Measurements from ENCODE around the gene TMPRSS12.
"Not testable (repeated sequence)": the region's sequence is repeated elsewhere in the genome, so short reads cannot be mapped to it uniquely, and the experiment has no call there.

Gene TMPRSS12

DNA sequence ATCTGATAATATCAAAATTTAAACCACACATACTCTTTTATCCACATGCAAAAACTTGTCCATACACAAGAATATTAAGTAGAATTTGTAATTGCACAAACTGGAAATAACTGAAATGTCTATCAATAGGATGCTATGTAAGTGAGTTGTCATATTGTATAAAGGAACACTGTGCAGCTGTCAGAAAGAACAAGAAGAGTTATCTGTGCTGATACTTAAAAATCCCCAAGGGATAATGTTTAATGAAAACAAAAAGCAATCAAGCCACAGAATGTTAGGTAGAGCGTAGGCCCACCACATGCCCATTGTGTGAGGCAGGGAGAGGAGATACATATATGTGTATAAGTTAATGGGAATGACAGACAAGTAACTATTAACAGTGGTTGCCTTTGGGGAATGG lies 83.7 kb downstream of the TMPRSS12 start:
- Histone ChIP-seq H3K9me2 (replicated peaks; ENCODE audit: control insufficient read depth, low read length) (no peaks in the 10 kb centered on the region), H3K9me3 (ENCODE audit: control insufficient read depth, insufficient read depth, low read length) (no peaks in the 10 kb centered on the region), H3K36me3 (ENCODE audit: control insufficient read depth, low read length) (no peaks in the 10 kb centered on the region), H3K27me3 (ENCODE audit: control insufficient read depth, low read length) (no peaks in the 10 kb centered on the region), H3K4me1 (ENCODE audit: control insufficient read depth, low read length) (peaks cover 62% of the 10 kb centered on the region), H3F3A (ENCODE audit: control insufficient read depth, insufficient read depth) (peaks cover 16% of the 10 kb centered on the region), H3K4me3 (ENCODE audit: low read length) (peak overlapping the region; percentile 68), H3K79me2 (ENCODE audit: control insufficient read depth, low read length) (no peaks in the 10 kb centered on the region), H4K20me1 (ENCODE audit: control insufficient read depth, insufficient read depth, low read depth, low read length) (no peaks in the 10 kb centered on the region), H3K27ac (ENCODE audit: low read depth, low read length) (no peak overlapping the region), H3K4me2 (ENCODE audit: low read length) (peak overlapping the region; percentile 84)
- no peak for TF ChIP-seq EZH2phosphoT487 (IDR thresholded peaks at IDR 0.05; ENCODE audit: borderline replicate concordance, low read length)
- TF ChIP-seq CTCF (IDR thresholded peaks at IDR 0.05; ENCODE audit: low read depth, low read length, poor library complexity, severe bottlenecking), result no peak

DNA sequence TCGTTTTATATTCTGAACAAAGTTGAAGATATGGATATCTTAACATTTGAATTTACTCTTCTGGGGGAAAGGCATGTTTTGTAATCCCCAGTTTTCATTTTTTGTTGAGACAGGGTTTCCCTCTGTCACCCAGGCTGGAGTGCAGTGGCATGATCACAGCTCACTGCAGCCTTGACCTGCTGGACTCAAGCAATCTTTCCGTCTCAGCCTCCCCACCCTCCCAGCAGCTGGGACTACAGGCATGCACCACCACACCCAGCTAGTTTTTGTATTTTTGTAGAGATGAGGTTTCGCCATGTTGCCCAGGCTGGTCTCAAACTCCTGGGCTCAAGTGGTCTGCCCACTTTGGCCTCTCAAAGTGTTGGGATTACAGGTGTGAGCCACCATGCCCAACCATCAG lies 84.2 kb downstream of the TMPRSS12 start:
- H3F3A ChIP-seq (ENCODE audit: control insufficient read depth, insufficient read depth), result peaks cover 15% of the 10 kb centered on the region

DNA sequence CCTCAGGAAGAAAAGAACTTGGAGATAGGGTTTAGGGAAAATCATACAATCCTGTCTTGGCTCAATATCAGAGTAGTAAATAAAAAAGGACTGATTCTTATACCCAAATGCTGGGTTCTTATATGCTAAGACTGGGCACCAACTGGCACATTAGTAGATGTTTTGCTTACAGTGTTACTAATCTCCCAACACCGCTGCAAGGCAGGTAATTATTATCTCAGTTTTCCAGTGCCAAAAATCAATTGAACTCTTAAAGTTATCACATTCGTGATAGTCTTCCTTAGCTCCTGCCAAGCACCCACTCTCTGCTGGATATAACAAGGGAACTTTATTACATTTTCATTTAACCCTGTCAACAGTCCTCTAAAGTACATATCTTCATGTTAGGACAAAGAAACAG lies 84.6 kb downstream of the TMPRSS12 start:
- Histone ChIP-seq H3K36me3 (ENCODE audit: control insufficient read depth, low read length) (no peaks in the 10 kb centered on the region), H4K20me1 (ENCODE audit: control insufficient read depth, insufficient read depth, low read depth, low read length) (no peaks in the 10 kb centered on the region), H3F3A (ENCODE audit: control insufficient read depth, insufficient read depth) (peaks cover 15% of the 10 kb centered on the region), H3K9me3 (ENCODE audit: control insufficient read depth, insufficient read depth, low read length) (no peaks in the 10 kb centered on the region), H3K4me1 (ENCODE audit: control insufficient read depth, low read length) (peaks cover 60% of the 10 kb centered on the region), H3K4me2 (ENCODE audit: low read length) (peak overlapping the region; percentile 84), H3K27me3 (ENCODE audit: control insufficient read depth, low read length) (no peaks in the 10 kb centered on the region), H3K9me2 (replicated peaks; ENCODE audit: control insufficient read depth, low read length) (no peaks in the 10 kb centered on the region), H3K79me2 (ENCODE audit: control insufficient read depth, low read length) (no peaks in the 10 kb centered on the region), H3K4me3 (ENCODE audit: low read length) (peak overlapping the region; percentile 68), H3K27ac (ENCODE audit: low read depth, low read length) (no peak overlapping the region)
- TF ChIP-seq EZH2phosphoT487 (IDR thresholded peaks at IDR 0.05; ENCODE audit: borderline replicate concordance, low read length) (no peak), CTCF (IDR thresholded peaks at IDR 0.05; ENCODE audit: low read depth, low read length, poor library complexity, severe bottlenecking) (no peak)

More for the DNA sequence above, 84.2 kb downstream of the TMPRSS12 start:
- peaks cover 62% of the 10 kb centered on the region for H3K4me1 ChIP-seq (ENCODE audit: control insufficient read depth, low read length)
- not testable (repeated sequence) for H4K20me1 ChIP-seq (ENCODE audit: control insufficient read depth, insufficient read depth, low read depth, low read length); H3K36me3 ChIP-seq (ENCODE audit: control insufficient read depth, low read length); H3K79me2 ChIP-seq (ENCODE audit: control insufficient read depth, low read length); H3K9me3 ChIP-seq (ENCODE audit: control insufficient read depth, insufficient read depth, low read length); H3K9me2 ChIP-seq (replicated peaks; ENCODE audit: control insufficient read depth, low read length); H3K27ac ChIP-seq (ENCODE audit: low read depth, low read length); H3K27me3 ChIP-seq (ENCODE audit: control insufficient read depth, low read length)
- peak overlapping the region; percentile 68 for H3K4me3 ChIP-seq (ENCODE audit: low read length)
- peak overlapping the region; percentile 84 for H3K4me2 ChIP-seq (ENCODE audit: low read length)

DNA sequence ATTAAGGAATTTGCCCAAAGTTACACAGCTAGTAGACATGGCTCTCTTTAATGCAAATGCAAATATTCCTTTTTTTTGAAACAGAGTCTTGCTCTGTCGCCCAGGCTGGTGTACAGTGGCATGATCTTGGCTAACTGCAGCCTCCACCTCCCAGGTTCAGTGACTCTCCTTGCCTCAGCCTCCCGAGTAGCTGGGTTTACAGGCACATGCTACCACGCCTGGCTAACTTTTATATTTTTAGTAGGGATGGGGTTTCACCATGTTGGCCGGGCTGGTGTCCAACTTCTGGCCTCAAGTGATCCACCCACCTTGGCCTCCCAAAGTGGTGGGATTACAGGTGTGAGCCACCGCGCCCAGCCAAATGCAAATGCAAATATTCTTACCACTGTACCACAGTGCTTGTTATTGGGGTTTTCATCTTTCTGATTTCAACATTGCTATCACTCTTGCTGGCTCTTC lies 85.1 kb downstream of the TMPRSS12 start:
- Histone ChIP-seq H3K9me2 (replicated peaks; ENCODE audit: control insufficient read depth, low read length) (no peaks in the 10 kb centered on the region), H4K20me1 (ENCODE audit: control insufficient read depth, insufficient read depth, low read depth, low read length) (no peaks in the 10 kb centered on the region), H3K79me2 (ENCODE audit: control insufficient read depth, low read length) (no peaks in the 10 kb centered on the region), H3K27ac (ENCODE audit: low read depth, low read length) (no peak overlapping the region), H3K4me1 (ENCODE audit: control insufficient read depth, low read length) (peaks cover 59% of the 10 kb centered on the region), H3K36me3 (ENCODE audit: control insufficient read depth, low read length) (no peaks in the 10 kb centered on the region), H3K27me3 (ENCODE audit: control insufficient read depth, low read length) (no peaks in the 10 kb centered on the region), H3F3A (ENCODE audit: control insufficient read depth, insufficient read depth) (peaks cover 15% of the 10 kb centered on the region), H3K4me2 (ENCODE audit: low read length) (peak overlapping the region; percentile 84), H3K4me3 (ENCODE audit: low read length) (peak overlapping the region; percentile 68), H3K9me3 (ENCODE audit: control insufficient read depth, insufficient read depth, low read length) (no peaks in the 10 kb centered on the region)
- TF ChIP-seq EZH2phosphoT487 (IDR thresholded peaks at IDR 0.05; ENCODE audit: borderline replicate concordance, low read length) (no peak), CTCF (IDR thresholded peaks at IDR 0.05; ENCODE audit: low read depth, low read length, poor library complexity, severe bottlenecking) (no peak)

All from DOHH2 (cell line).